DOHH2 (cell line): ENCODE measurements around the gene ARMC9.

ENCODE experiments used
- EZH2phosphoT487 ChIP-seq: fragments of 200-600 bp; sonication (generic); IDR thresholded peaks from 2 replicates; pipeline ENCODE4 v1.6.1; 2017; ENCODE audit warnings: borderline replicate concordance, mild to moderate bottlenecking, antibody characterized with exemption, low read length, moderate library complexity, mixed read lengths
- TF ChIP-seq, protein P1 (sequence below): fragments of 200-600 bp; sonication (generic); IDR thresholded peaks from one replicate; pipeline ENCODE4 v1.5.1; 2014; ENCODE audit warnings: antibody characterized with exemption, mild to moderate bottlenecking, low read depth, low read length; ENCODE audit not compliant: poor library complexity, severe bottlenecking

DNA sequence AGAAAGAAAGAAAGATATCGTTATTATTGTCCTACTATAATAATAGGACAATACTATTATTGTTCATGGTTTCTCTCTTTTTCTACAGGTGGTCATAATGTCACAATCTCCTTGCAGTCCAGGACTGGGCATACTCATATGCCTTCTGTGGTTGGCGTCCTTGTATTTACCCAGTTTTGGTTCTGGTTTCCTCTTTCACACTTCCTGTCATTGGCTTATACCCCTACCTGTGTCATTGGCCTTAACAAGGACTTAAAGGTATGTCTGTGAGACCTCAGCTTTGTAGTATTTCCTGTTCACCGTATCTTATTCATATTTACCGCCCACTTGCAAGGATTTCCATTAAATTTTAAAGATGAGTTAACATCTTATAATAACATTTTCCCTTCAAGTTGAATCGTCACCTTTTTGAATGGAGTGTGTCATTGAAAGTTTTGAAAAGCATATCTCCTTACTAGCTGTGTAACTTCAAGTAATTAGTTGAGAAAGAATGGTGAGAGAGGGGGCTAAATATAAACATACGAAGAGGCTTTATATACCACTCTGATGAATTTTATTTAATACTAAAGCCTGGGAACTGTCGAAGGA lies 37.1 kb upstream of the ARMC9 start:
- no peak for TF ChIP-seq EZH2phosphoT487
- TF ChIP-seq, protein P1, sequence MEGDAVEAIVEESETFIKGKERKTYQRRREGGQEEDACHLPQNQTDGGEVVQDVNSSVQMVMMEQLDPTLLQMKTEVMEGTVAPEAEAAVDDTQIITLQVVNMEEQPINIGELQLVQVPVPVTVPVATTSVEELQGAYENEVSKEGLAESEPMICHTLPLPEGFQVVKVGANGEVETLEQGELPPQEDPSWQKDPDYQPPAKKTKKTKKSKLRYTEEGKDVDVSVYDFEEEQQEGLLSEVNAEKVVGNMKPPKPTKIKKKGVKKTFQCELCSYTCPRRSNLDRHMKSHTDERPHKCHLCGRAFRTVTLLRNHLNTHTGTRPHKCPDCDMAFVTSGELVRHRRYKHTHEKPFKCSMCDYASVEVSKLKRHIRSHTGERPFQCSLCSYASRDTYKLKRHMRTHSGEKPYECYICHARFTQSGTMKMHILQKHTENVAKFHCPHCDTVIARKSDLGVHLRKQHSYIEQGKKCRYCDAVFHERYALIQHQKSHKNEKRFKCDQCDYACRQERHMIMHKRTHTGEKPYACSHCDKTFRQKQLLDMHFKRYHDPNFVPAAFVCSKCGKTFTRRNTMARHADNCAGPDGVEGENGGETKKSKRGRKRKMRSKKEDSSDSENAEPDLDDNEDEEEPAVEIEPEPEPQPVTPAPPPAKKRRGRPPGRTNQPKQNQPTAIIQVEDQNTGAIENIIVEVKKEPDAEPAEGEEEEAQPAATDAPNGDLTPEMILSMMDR: no peak
